ENCODE data around the gene BUD31. TPM values are rescaled to one million over a fixed set of nuclear protein-coding genes. Genes with fewer than 3 reads are reported as not detected.

Gene BUD31
- total RNA-seq (2021; fragmentation: NEBNext Ultra II Directional; extraction: Animal tissue kit (Norgen Biotek cat#: 25700)): 114 and 121 TPM in 2 replicates
- polyA plus RNA-seq (2011; rRNA removed): 46.7 and 72.0 TPM in 2 replicates
- 65.3 TPM for polyA plus RNA-seq (2011; cell fraction: cytosol; rRNA removed)
- 53.6 TPM for polyA plus RNA-seq (2011; cell fraction: nucleus; rRNA removed)
- polyA plus RNA-seq (2012, experiment 1 of 2): 80.2 to 121 TPM (median 93.7 TPM) in 4 replicates
- 53.6 TPM for polyA plus RNA-seq (2012, experiment 2 of 2)
- 120 TPM for polyA plus RNA-seq (2013, experiment 1 of 2)
- polyA plus RNA-seq (2013, experiment 2 of 2): 127 TPM
- 18.5 and 23.9 TPM in 2 replicates for polyA minus RNA-seq (2011; rRNA and poly(A)+ RNA removed)
- 20.2 TPM for polyA minus RNA-seq (2011; cell fraction: cytosol; rRNA and poly(A)+ RNA removed)
- 20.8 TPM for polyA minus RNA-seq (2011; cell fraction: nucleus; rRNA and poly(A)+ RNA removed)
- long read RNA-seq, experiment 1, transcript BUD31-201 (6 exons, 1,035 nt): major isoform, 42 of 107 reads
- long read RNA-seq, experiment 1, transcript BUD31-202 (6 exons, 1,139 nt): minor isoform, 23 of 107 reads
- long read RNA-seq, experiment 1, partial matches to known transcripts: 34 of 107 reads
- long read RNA-seq, experiment 1, other reads (novel, unspliced or antisense): 8 of 107 reads
- long read RNA-seq, experiment 2, transcript BUD31-201 (6 exons, 1,035 nt): major isoform, 104 of 231 reads
- long read RNA-seq, experiment 2, transcript BUD31-202 (6 exons, 1,139 nt): minor isoform, 103 of 231 reads
- long read RNA-seq, experiment 2, partial matches to known transcripts: 2 of 231 reads
- long read RNA-seq, experiment 2, other reads (novel, unspliced or antisense): 21 of 231 reads

- peak within 1 kb of the TSS; percentile 99 for H4K8ac ChIP-seq (ENCODE audit: extremely low read depth, insufficient read depth, low read length)
- H3K14ac ChIP-seq (ENCODE audit: insufficient read length): no peak within 1 kb of the TSS
- H2BK120ac ChIP-seq (replicated peaks; ENCODE audit: low read depth, low read length): peak within 1 kb of the TSS; percentile 76
- peak within 1 kb of the TSS; percentile 100 for H4K5ac ChIP-seq (ENCODE audit: insufficient read length, low read depth, low read length)
- H3K4ac ChIP-seq (replicated peaks; ENCODE audit: insufficient read length, low read depth, low read length): peak within 1 kb of the TSS; percentile 82
- peak within 1 kb of the TSS; percentile 99 for H4K91ac ChIP-seq (replicated peaks; ENCODE audit: insufficient read length, low read length)
- H2AK5ac ChIP-seq (ENCODE audit: low read depth, low read length): peak within 1 kb of the TSS; percentile 46
- no peak within 1 kb of the TSS for H2BK20ac ChIP-seq (ENCODE audit: low read length)
- H2BK5ac ChIP-seq (ENCODE audit: low read depth, low read length): peak within 1 kb of the TSS; percentile 100
- peak within 1 kb of the TSS; percentile 100 for H3K27ac ChIP-seq (ENCODE audit: low read depth, low read length)
- H3K56ac ChIP-seq (replicated peaks; ENCODE audit: insufficient read length, low read depth, low read length): peak within 1 kb of the TSS; percentile 94
- POLR2A ChIA-PET (ENCODE audit: partially characterized antibody): interaction anchor here (0.6 to 8.4 kb wide), 41 partner anchors 9 to 692 kb away, joined by 3 to 150 read pairs (median 4); partner anchors contain the start of genes AP4M1, ARPC1A, ARPC1B and ATP5MF
- H3K79me1 ChIP-seq (ENCODE audit: low read depth, low read length): peaks cover 26% of the 10 kb centered on the region
- H2BK12ac ChIP-seq (ENCODE audit: low read depth, low read length): peak within 1 kb of the TSS; percentile 96; the same call in 1 of the 2 replicates
- peaks cover 16 to 46% (median 28%) of the 10 kb centered on the region in 4 experiments for H3K36me3 ChIP-seq (ENCODE audit: control insufficient read depth in 2 of 4, insufficient read depth in 4 of 4, low read length in 3 of 4)
- peak within 1 kb of the TSS; percentile 88; the same call in 1 of the 2 replicates for H2AFZ ChIP-seq (ENCODE audit: low read length)
- H3K4me3 ChIP-seq (ENCODE audit: extremely low read depth in 1 of 4, insufficient read depth in 2 of 4, low read depth in 3 of 4, low read length in 4 of 4): peak within 1 kb of the TSS; percentile 93 to 99 (median 97)
- peaks cover 0 to 5% (median 3%) of the 10 kb centered on the region in 4 experiments; a peak in 2 of 7 replicates for H3K4me1 ChIP-seq (replicated peaks in 1 of 4; ENCODE audit: control insufficient read depth in 3 of 4, insufficient read depth in 4 of 4, low read length in 3 of 4)
- peaks cover 14 to 22% of the 10 kb centered on the region in 2 experiments for H4K20me1 ChIP-seq (replicated peaks in 1 of 2; ENCODE audit: control insufficient read depth in 1 of 2, insufficient read depth in 2 of 2, low read length in 2 of 2)
- H3K18ac ChIP-seq (ENCODE audit: extremely low read depth, low read length): peak within 1 kb of the TSS; percentile 100
- no peaks in the 10 kb centered on the region for H3K27me3 ChIP-seq (replicated peaks in 1 of 4; ENCODE audit: control insufficient read depth in 3 of 4, extremely low read depth in 1 of 4, insufficient read depth in 3 of 4, low read length in 3 of 4)
- CTCF ChIA-PET (ENCODE audit: partially characterized antibody): interaction anchor here (0.8 to 1.3 kb wide), 7 partner anchors 9 to 83 kb away, joined by 3 to 8 read pairs (median 3); partner anchors contain the start of gene ARPC1A
- peak within 1 kb of the TSS; percentile 92 to 99 (median 97) for H3K9ac ChIP-seq (replicated peaks in 1 of 4; ENCODE audit: extremely low read depth in 1 of 4, low read depth in 3 of 4, low read length in 3 of 4)
- FAIRE-seq (no peak), DNase-seq (ENCODE audit: low read depth in 1 of 2, low spot score in 2 of 2) (peak; percentile 85 to 94)
- WGBS, 2 experiments (ENCODE audit: extremely low coverage in 1 of 2, insufficient coverage in 1 of 2, insufficient read length in 1 of 2, insufficient replicate concordance in 2 of 2, low coverage in 1 of 2, low lambda C conversion rate in 2 of 2, missing lambda C conversion rate in 1 of 2): 3% methylated on average over 62 of the region's 72 CpGs; no CpG with 5 or more reads in 1 of the 2 experiments
- peak within 1 kb of the TSS; percentile 100 for H2BK15ac ChIP-seq (ENCODE audit: low read length)
- H3K23ac ChIP-seq (ENCODE audit: insufficient read length): no peak within 1 kb of the TSS
- peaks cover 34 to 69% of the 10 kb centered on the region in 2 experiments for H3K79me2 ChIP-seq (ENCODE audit: control insufficient read depth in 1 of 2, insufficient read depth in 2 of 2, low read length in 2 of 2)
- H3K9me3 ChIP-seq (ENCODE audit: insufficient read depth in 2 of 2, low read depth in 1 of 2, low read length in 1 of 2): no peaks in the 10 kb centered on the region
- H3K4me2 ChIP-seq (ENCODE audit: insufficient read depth in 1 of 2, low read depth in 2 of 2, low read length in 2 of 2): peak within 1 kb of the TSS; percentile 74 to 87
- H3K23me2 ChIP-seq (ENCODE audit: low read depth, low read length): peaks cover 13% of the 10 kb centered on the region
- TF ChIP-seq CTBP2 (IDR thresholded peaks at IDR 0.05; ENCODE audit: borderline replicate concordance, insufficient read depth, insufficient read length, low read length) (no peak), SP4 (IDR thresholded peaks at IDR 0.05; ENCODE audit: low read length) (peak; percentile 100), SP1 (IDR thresholded peaks at IDR 0.05; ENCODE audit: low read depth, low read length) (peak; percentile 63; the same call in 1 of the 2 replicates), USF2 (IDR thresholded peaks at IDR 0.05; ENCODE audit: low read length) (no peak), SIN3A (conservative IDR thresholded peaks at IDR 0.05 in 1 of 2, IDR thresholded peaks at IDR 0.05 in 1 of 2; ENCODE audit: low read depth in 1 of 2, low read length in 2 of 2) (peak; percentile 65 to 93; a peak in 2 of 4 replicates), CEBPB (IDR thresholded peaks at IDR 0.05; ENCODE audit: low read depth, low read length) (peak; percentile 100)
Observed at GRCh38 chr7:99408379-99409191, at the start of gene BUD31, which contains the start of gene PDAP1. BUD31 (plus strand) TSS chr7:99408969; CDS start chr7:99411093, 2,124 bp downstream. PDAP1 (minus strand) TSS chr7:99408597; CDS start chr7:99408548, 49 bp downstream.
